ENCODE data around the gene SLC2A9.
"Not testable (repeated sequence)": the region's sequence is repeated elsewhere in the genome, so short reads cannot be mapped to it uniquely, and the experiment has no call there.

The SLC2A9 gene

DNA sequence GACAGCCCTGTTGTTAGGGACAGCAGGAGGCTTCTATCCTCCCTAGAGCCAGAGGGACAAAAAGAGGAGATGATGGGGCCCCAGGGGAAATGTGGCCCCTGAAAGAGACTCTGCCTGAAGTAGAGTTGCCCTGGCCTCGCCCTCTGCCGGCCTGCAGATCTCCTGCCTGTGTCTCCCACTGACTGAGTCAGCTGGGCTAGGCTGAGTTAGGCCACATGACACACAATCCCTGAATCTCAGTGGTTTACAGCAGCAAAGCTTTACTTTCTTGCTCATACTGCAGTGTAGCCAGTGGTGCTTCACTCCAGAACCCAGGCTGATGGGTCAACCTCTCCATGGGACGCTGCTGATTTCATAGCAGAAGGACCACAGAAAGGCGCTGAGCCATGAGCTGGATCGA, 216.4 kb downstream of the SLC2A9 start:
- Histone ChIP-seq H2BK120ac (ENCODE audit: insufficient read depth, low read length, poor library complexity) (no peak overlapping the region), H3K4ac (ENCODE audit: low read depth, low read length) (no peak overlapping the region), H4K8ac (ENCODE audit: low read depth, low read length) (no peak overlapping the region), H2AFZ (ENCODE audit: insufficient read depth, low read length, poor library complexity) (no peak overlapping the region), H4K91ac (ENCODE audit: low read depth, low read length) (no peak overlapping the region), H3K9ac (ENCODE audit: low read length) (no peak overlapping the region), H3K4me1 (ENCODE audit: control insufficient read depth in 1 of 2, insufficient read depth in 2 of 2, low read length in 2 of 2) (no peaks in the 10 kb centered on the region), H3K79me2 (ENCODE audit: control insufficient read depth, insufficient read depth, low read length, poor library complexity) (no peaks in the 10 kb centered on the region), H3K9me3 (ENCODE audit: insufficient read depth, low read depth, low read length) (peaks cover 3% of the 10 kb centered on the region), H3K36me3 (ENCODE audit: control insufficient read depth in 1 of 2, insufficient read depth in 2 of 2, low read length in 2 of 2) (no peaks in the 10 kb centered on the region), H4K12ac (ENCODE audit: low read depth, low read length) (no peak overlapping the region), H3K27me3 (ENCODE audit: insufficient read depth, low read length) (no peaks in the 10 kb centered on the region), H2AK5ac (ENCODE audit: low read length) (no peak overlapping the region), H3K4me2 (ENCODE audit: low read length) (no peak overlapping the region), H3K27ac (ENCODE audit: low read depth, low read length) (no peak overlapping the region), H3K23ac (ENCODE audit: low read length) (no peak overlapping the region), H2BK5ac (ENCODE audit: low read depth, low read length, poor library complexity) (no peak overlapping the region), H3K79me1 (ENCODE audit: low read length) (no peaks in the 10 kb centered on the region), H3K4me3 (ENCODE audit: low read depth, low read length) (no peak overlapping the region), H3K18ac (ENCODE audit: low read length) (no peak overlapping the region), H3K14ac (ENCODE audit: low read length) (no peak overlapping the region), H2BK12ac (ENCODE audit: low read length) (no peak overlapping the region)
- WGBS (ENCODE audit: extremely low coverage, insufficient coverage, insufficient read length) = no CpG with 5 or more reads among the region's 5 CpGs
- DNase-seq = no peak

DNA sequence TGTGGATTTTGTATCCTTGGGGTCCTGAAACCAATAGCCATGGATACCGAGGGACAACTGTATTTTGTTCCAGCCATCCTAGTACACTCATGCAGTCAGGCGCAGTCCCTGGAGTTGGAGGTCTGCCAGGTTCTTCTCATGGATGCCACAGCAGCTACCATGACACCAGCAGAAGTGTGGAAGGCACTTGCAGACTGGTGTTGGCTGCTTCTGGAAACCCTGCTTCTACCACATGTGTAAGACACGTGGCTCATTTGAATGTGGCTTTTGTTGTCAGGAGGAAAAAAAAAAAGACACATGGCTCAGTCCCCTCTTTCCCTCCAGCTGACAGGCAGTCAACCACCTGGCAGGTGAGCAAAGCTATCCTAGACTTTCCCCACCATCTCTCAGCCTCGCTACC, 220.4 kb downstream of the SLC2A9 start:
- no peak overlapping the region for H2BK12ac ChIP-seq (ENCODE audit: low read length)
- no peak for DNase-seq
- no peaks in the 10 kb centered on the region for H3K4me1 ChIP-seq (ENCODE audit: control insufficient read depth in 1 of 2, insufficient read depth in 2 of 2, low read length in 2 of 2)
- no peaks in the 10 kb centered on the region for H3K79me1 ChIP-seq (ENCODE audit: low read length)
- H3K14ac ChIP-seq (ENCODE audit: low read length) = no peak overlapping the region
- H3K79me2 ChIP-seq (ENCODE audit: control insufficient read depth, insufficient read depth, low read length, poor library complexity) = no peaks in the 10 kb centered on the region
- H2BK120ac ChIP-seq (ENCODE audit: insufficient read depth, low read length, poor library complexity) = no peak overlapping the region
- no peaks in the 10 kb centered on the region for H3K36me3 ChIP-seq (ENCODE audit: control insufficient read depth in 1 of 2, insufficient read depth in 2 of 2, low read length in 2 of 2)
- H2AFZ ChIP-seq (ENCODE audit: insufficient read depth, low read length, poor library complexity) = no peak overlapping the region
- no peak overlapping the region for H3K4ac ChIP-seq (ENCODE audit: low read depth, low read length)
- no peak overlapping the region for H2BK5ac ChIP-seq (ENCODE audit: low read depth, low read length, poor library complexity)
- H3K9me3 ChIP-seq (ENCODE audit: insufficient read depth, low read depth, low read length) = no peaks in the 10 kb centered on the region
- no peak overlapping the region for H3K9ac ChIP-seq (ENCODE audit: low read length)
- H3K18ac ChIP-seq (ENCODE audit: low read length) = no peak overlapping the region
- no peak overlapping the region for H4K8ac ChIP-seq (ENCODE audit: low read depth, low read length)
- no CpG with 5 or more reads among the region's 4 CpGs for WGBS (ENCODE audit: extremely low coverage, insufficient coverage, insufficient read length)
- no peak overlapping the region for H3K23ac ChIP-seq (ENCODE audit: low read length)
- H3K4me2 ChIP-seq (ENCODE audit: low read length) = no peak overlapping the region
- H4K12ac ChIP-seq (ENCODE audit: low read depth, low read length) = no peak overlapping the region
- H2AK5ac ChIP-seq (ENCODE audit: low read length) = no peak overlapping the region
- H3K4me3 ChIP-seq (ENCODE audit: low read depth, low read length) = no peak overlapping the region
- H4K91ac ChIP-seq (ENCODE audit: low read depth, low read length) = no peak overlapping the region
- H3K27me3 ChIP-seq (ENCODE audit: insufficient read depth, low read length) = no peaks in the 10 kb centered on the region
- H3K27ac ChIP-seq (ENCODE audit: low read depth, low read length) = no peak overlapping the region

DNA sequence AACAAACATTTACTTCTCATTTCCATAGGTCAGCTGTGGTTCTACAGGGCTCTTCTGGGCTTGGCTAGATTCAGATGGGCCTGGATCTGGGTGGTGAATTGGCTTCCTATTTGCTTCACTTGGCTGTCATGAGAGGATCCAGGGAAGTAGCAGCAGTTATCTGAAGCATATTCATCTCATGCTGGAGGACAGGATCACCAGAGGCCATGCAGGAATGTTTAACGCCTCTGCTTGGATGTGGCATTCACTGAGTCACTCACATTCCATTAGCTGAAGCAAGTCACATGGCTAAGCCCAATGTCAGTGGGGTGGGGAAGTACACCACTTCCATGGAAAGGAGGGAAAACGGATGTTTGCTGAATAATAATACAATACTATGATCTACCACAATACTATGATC, 224.7 kb downstream of the SLC2A9 start:
- not testable (repeated sequence) for H2BK120ac ChIP-seq (ENCODE audit: insufficient read depth, low read length, poor library complexity); H4K91ac ChIP-seq (ENCODE audit: low read depth, low read length); H3K27ac ChIP-seq (ENCODE audit: low read depth, low read length); H3K4me3 ChIP-seq (ENCODE audit: low read depth, low read length); H2BK12ac ChIP-seq (ENCODE audit: low read length); H3K4ac ChIP-seq (ENCODE audit: low read depth, low read length); H3K4me2 ChIP-seq (ENCODE audit: low read length); H3K9ac ChIP-seq (ENCODE audit: low read length); H2AFZ ChIP-seq (ENCODE audit: insufficient read depth, low read length, poor library complexity); H3K23ac ChIP-seq (ENCODE audit: low read length); H3K18ac ChIP-seq (ENCODE audit: low read length); H3K9me3 ChIP-seq (ENCODE audit: insufficient read depth, low read depth, low read length); H4K12ac ChIP-seq (ENCODE audit: low read depth, low read length); H3K79me1 ChIP-seq (ENCODE audit: low read length); H3K27me3 ChIP-seq (ENCODE audit: insufficient read depth, low read length); H2AK5ac ChIP-seq (ENCODE audit: low read length); H3K14ac ChIP-seq (ENCODE audit: low read length); H4K8ac ChIP-seq (ENCODE audit: low read depth, low read length); H2BK5ac ChIP-seq (ENCODE audit: low read depth, low read length, poor library complexity); H3K4me1 ChIP-seq (ENCODE audit: control insufficient read depth in 1 of 2, insufficient read depth in 2 of 2, low read length in 2 of 2); H3K79me2 ChIP-seq (ENCODE audit: control insufficient read depth, insufficient read depth, low read length, poor library complexity); H3K36me3 ChIP-seq (ENCODE audit: control insufficient read depth in 1 of 2, insufficient read depth in 2 of 2, low read length in 2 of 2)
- WGBS (ENCODE audit: extremely low coverage, insufficient coverage, insufficient read length) = no CpG with 5 or more reads among the region's 2 CpGs
- peak; percentile 16 to 33 for DNase-seq

DNA sequence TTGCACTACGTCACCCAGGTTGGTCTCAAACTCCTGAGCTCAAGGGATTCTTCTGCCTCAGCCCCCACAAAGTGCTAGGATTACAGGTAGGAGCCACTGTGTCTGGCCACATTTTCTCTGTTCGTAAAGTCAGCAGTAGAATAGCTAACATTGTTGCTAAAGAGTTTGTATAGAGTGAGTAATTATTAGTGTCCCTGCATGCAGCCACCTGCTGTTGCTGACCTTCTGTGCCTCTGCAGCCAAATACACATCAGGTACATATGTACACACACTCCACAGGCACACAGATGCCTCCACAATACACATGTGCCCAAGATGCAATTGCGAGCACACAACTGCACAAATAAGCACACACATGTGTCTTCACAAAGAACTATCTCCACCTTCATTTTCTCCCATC, 228.9 kb downstream of the SLC2A9 start:
- H3K79me2 ChIP-seq (ENCODE audit: control insufficient read depth, insufficient read depth, low read length, poor library complexity) = no peaks in the 10 kb centered on the region
- H2BK12ac ChIP-seq (ENCODE audit: low read length) = no peak overlapping the region
- H3K27ac ChIP-seq (ENCODE audit: low read depth, low read length) = no peak overlapping the region
- H3K4me2 ChIP-seq (ENCODE audit: low read length) = no peak overlapping the region
- no peak overlapping the region for H4K8ac ChIP-seq (ENCODE audit: low read depth, low read length)
- H3K14ac ChIP-seq (ENCODE audit: low read length) = no peak overlapping the region
- H2BK120ac ChIP-seq (ENCODE audit: insufficient read depth, low read length, poor library complexity) = no peak overlapping the region
- no peaks in the 10 kb centered on the region for H3K36me3 ChIP-seq (ENCODE audit: control insufficient read depth in 1 of 2, insufficient read depth in 2 of 2, low read length in 2 of 2)
- WGBS (ENCODE audit: extremely low coverage, insufficient coverage, insufficient read length) = no CpG with 5 or more reads among the region's 3 CpGs
- no peaks in the 10 kb centered on the region for H3K79me1 ChIP-seq (ENCODE audit: low read length)
- H3K4ac ChIP-seq (ENCODE audit: low read depth, low read length) = no peak overlapping the region
- no peak overlapping the region for H3K18ac ChIP-seq (ENCODE audit: low read length)
- no peak for DNase-seq
- no peak overlapping the region for H2AFZ ChIP-seq (ENCODE audit: insufficient read depth, low read length, poor library complexity)
- H2BK5ac ChIP-seq (ENCODE audit: low read depth, low read length, poor library complexity) = no peak overlapping the region
- H3K9ac ChIP-seq (ENCODE audit: low read length) = no peak overlapping the region
- H4K91ac ChIP-seq (ENCODE audit: low read depth, low read length) = no peak overlapping the region
- no peaks in the 10 kb centered on the region for H3K4me1 ChIP-seq (ENCODE audit: control insufficient read depth in 1 of 2, insufficient read depth in 2 of 2, low read length in 2 of 2)
- no peak overlapping the region for H4K12ac ChIP-seq (ENCODE audit: low read depth, low read length)
- no peak overlapping the region for H3K4me3 ChIP-seq (ENCODE audit: low read depth, low read length)
- no peaks in the 10 kb centered on the region for H3K27me3 ChIP-seq (ENCODE audit: insufficient read depth, low read length)
- no peaks in the 10 kb centered on the region for H3K9me3 ChIP-seq (ENCODE audit: insufficient read depth, low read depth, low read length)
- H2AK5ac ChIP-seq (ENCODE audit: low read length) = no peak overlapping the region
- no peak overlapping the region for H3K23ac ChIP-seq (ENCODE audit: low read length)
